IMR-90 (cell line): Measurements from ENCODE around the gene C18orf32. TPM values are rescaled to one million over a fixed set of nuclear protein-coding genes. Genes with fewer than 3 reads are reported as not detected.

Experiments used
- ATAC-seq: fragments of 200-7000 bp; cut with Tn5 transposase; 2 replicates; pipeline ENCODE4 v1.9.1; 2020; ENCODE audit warnings: low read depth, mild to moderate bottlenecking, moderate library complexity
- BruUV-seq: library from RNA; stranded (reverse); fragments of 400-500 nt; replicated peaks from 2 replicates; lab custom pipeline; 2021; lab: Mats Ljungman, UMichigan
- CTCF ChIA-PET: fragments of 300-600 bp; formaldehyde crosslinking; extraction: SDS; loops from one replicate; lab custom pipeline; 2021; ENCODE audit warnings: antibody characterized with exemption; lab: Yijun Ruan, JAX
- POLR2A ChIA-PET: fragments of 300-600 bp; sonication (Branson Sonifier 250); formaldehyde crosslinking; loops from one replicate; lab custom pipeline; 2022; ENCODE audit warnings: antibody characterized with exemption; ENCODE audit not compliant: unreplicated experiment; lab: Charles Lee
- DNase-seq: peaks from one replicate; pipeline ENCODE4 v3.0.0; 2013
- H2AFZ ChIP-seq: replicated peaks from 2 replicates; pipeline ENCODE3; 2013; ENCODE audit warnings: low read length, mild to moderate bottlenecking; ENCODE audit not compliant: poor library complexity
- H2AK5ac ChIP-seq: 2 replicates; pipeline ENCODE4 v1.6.1; 2013; ENCODE audit warnings: low read depth, low read length, inconsistent platforms
- H2AK9ac ChIP-seq: replicated peaks from 2 replicates; pipeline ENCODE3; 2013; ENCODE audit warnings: mild to moderate bottlenecking, low read depth, low read length, moderate library complexity; ENCODE audit not compliant: poor library complexity
- H2BK120ac ChIP-seq: 2 replicates; pipeline ENCODE4 v1.6.1; 2013; ENCODE audit warnings: low read depth, low read length, inconsistent platforms
- H2BK15ac ChIP-seq: 3 replicates; pipeline ENCODE4 v1.6.1; 2013; ENCODE audit warnings: low read depth, low read length, inconsistent platforms
- H2BK20ac ChIP-seq: 2 replicates; pipeline ENCODE4 v1.6.1; 2013; ENCODE audit warnings: low read depth, mild to moderate bottlenecking, inconsistent platforms, low read length, moderate library complexity
- H2BK5ac ChIP-seq: 2 replicates; pipeline ENCODE4 v1.6.1; 2013; ENCODE audit warnings: mild to moderate bottlenecking, low read depth, low read length, inconsistent platforms; ENCODE audit not compliant: poor library complexity, severe bottlenecking
- H3K14ac ChIP-seq: replicated peaks from 2 replicates; pipeline ENCODE4 v1.6.1; 2013; ENCODE audit warnings: low read depth, low read length, inconsistent platforms
- H3K18ac ChIP-seq: 2 replicates; pipeline ENCODE4 v1.6.1; 2013; ENCODE audit warnings: low read depth, low read length, control low read depth
- H3K23ac ChIP-seq: 2 replicates; pipeline ENCODE4 v1.6.1; 2013; ENCODE audit warnings: low read depth, low read length, inconsistent platforms
- H3K27ac ChIP-seq: 2 replicates; pipeline ENCODE4 v1.5.1; 2013; ENCODE audit warnings: mild to moderate bottlenecking, control low read depth, low read length; ENCODE audit not compliant: insufficient read depth
- H3K27me3 ChIP-seq: 2 replicates; pipeline ENCODE4 v1.6.1; 2013; ENCODE audit warnings: low read length; ENCODE audit not compliant: control insufficient read depth, insufficient read depth
- H3K36me3 ChIP-seq: 2 replicates; pipeline ENCODE4 v1.6.1; 2013; ENCODE audit warnings: low read length, mixed read lengths; ENCODE audit not compliant: control insufficient read depth, insufficient read depth
- H3K4ac ChIP-seq: 2 replicates; pipeline ENCODE4 v1.6.1; 2013; ENCODE audit warnings: low read depth, low read length, inconsistent platforms
- H3K4me1 ChIP-seq: 2 replicates; pipeline ENCODE4 v1.6.1; 2013; ENCODE audit warnings: low read length, mixed read lengths; ENCODE audit not compliant: control insufficient read depth, insufficient read depth
- H3K4me2 ChIP-seq: 2 replicates; pipeline ENCODE4 v1.6.1; 2013; ENCODE audit warnings: low read depth, mild to moderate bottlenecking, control low read depth, low read length, moderate library complexity
- H3K4me3 ChIP-seq: 2 replicates; pipeline ENCODE4 v1.5.1; 2013; ENCODE audit warnings: low read depth, mild to moderate bottlenecking, control low read depth, low read length, moderate library complexity; ENCODE audit not compliant: insufficient read depth
- H3K56ac ChIP-seq: 2 replicates; pipeline ENCODE4 v1.6.1; 2013; ENCODE audit warnings: low read length, inconsistent platforms; ENCODE audit not compliant: insufficient read depth; ENCODE audit errors: extremely low read depth
- H3K79me1 ChIP-seq, 2 experiments: 2 replicates each; pipeline ENCODE4 v1.6.1; 2013; ENCODE audit warnings: low read length in 2 of 2, inconsistent platforms in 1 of 2, low read depth in 1 of 2
- H3K9ac ChIP-seq: 2 replicates; pipeline ENCODE4 v1.6.1; 2013; ENCODE audit warnings: low read depth, low read length, control low read depth
- H3K9me1 ChIP-seq: 2 replicates; pipeline ENCODE4 v1.6.1; 2013; ENCODE audit warnings: low read length, inconsistent platforms; ENCODE audit not compliant: insufficient read depth
- H3K9me3 ChIP-seq: 2 replicates; pipeline ENCODE4 v1.6.1; 2013; ENCODE audit warnings: low read length; ENCODE audit not compliant: control insufficient read depth, insufficient read depth
- H4K20me1 ChIP-seq: 2 replicates; pipeline ENCODE4 v1.6.1; 2013; ENCODE audit warnings: low read length, inconsistent platforms; ENCODE audit not compliant: insufficient read depth
- H4K5ac ChIP-seq: 2 replicates; pipeline ENCODE4 v1.6.1; 2013; ENCODE audit warnings: mild to moderate bottlenecking, low read depth, low read length, control low read depth
- H4K8ac ChIP-seq, 2 experiments: 2 replicates each; pipeline ENCODE4 v1.6.1; 2013; ENCODE audit warnings: low read depth in 2 of 2, low read length in 2 of 2, control low read depth in 1 of 2, inconsistent platforms in 1 of 2
- H4K91ac ChIP-seq: 2 replicates; pipeline ENCODE4 v1.6.1; 2013; ENCODE audit warnings: low read depth, low read length, inconsistent platforms; ENCODE audit not compliant: insufficient read depth
- BHLHE40 ChIP-seq: fragments of 150-350 bp; IDR thresholded peaks from 2 replicates; pipeline ENCODE4 v1.6.1; 2016; ENCODE audit warnings: mild to moderate bottlenecking, low read depth, low read length
- CEBPB ChIP-seq: IDR thresholded peaks from 2 replicates; pipeline ENCODE4 v1.6.1; 2012; ENCODE audit warnings: low read depth, low read length, improper control_type of control experiment
- CHD1 ChIP-seq: IDR thresholded peaks from 2 replicates; pipeline ENCODE4 v1.6.1; 2012; ENCODE audit warnings: low read depth, low read length, improper control_type of control experiment
- MAFK ChIP-seq: IDR thresholded peaks from 2 replicates; pipeline ENCODE4 v1.6.1; 2012; ENCODE audit warnings: low read depth, low read length, improper control_type of control experiment
- MAZ ChIP-seq: IDR thresholded peaks from 2 replicates; pipeline ENCODE4 v1.6.1; 2012; ENCODE audit warnings: low read depth, mild to moderate bottlenecking, low read length, improper control_type of control experiment, moderate library complexity, borderline replicate concordance
- NFE2L2 ChIP-seq: fragments of 150-350 bp; IDR thresholded peaks from 2 replicates; pipeline ENCODE4 v1.6.1; 2016; ENCODE audit warnings: low read depth, mild to moderate bottlenecking, low read length
- RAD21 ChIP-seq: IDR thresholded peaks from 2 replicates; pipeline ENCODE4 v1.6.1; 2012; ENCODE audit warnings: low read length, improper control_type of control experiment
- RCOR1 ChIP-seq: IDR thresholded peaks from 2 replicates; pipeline ENCODE4 v1.6.1; 2012; ENCODE audit warnings: mild to moderate bottlenecking, low read length, improper control_type of control experiment; ENCODE audit not compliant: insufficient replicate concordance
- RFX5 ChIP-seq: IDR thresholded peaks from 2 replicates; pipeline ENCODE4 v1.8.0; 2012; ENCODE audit warnings: low read depth, mild to moderate bottlenecking, low read length, moderate library complexity
- SMC3 ChIP-seq: fragments of 150-350 bp; IDR thresholded peaks from 2 replicates; pipeline ENCODE4 v1.6.1; 2016; ENCODE audit warnings: low read depth, mild to moderate bottlenecking, antibody characterized with exemption, low read length, moderate library complexity
- WGBS, 2 experiments: methylation state at CpG; one replicate each; pipeline versions ENCODE4 v1.1.5 to v1.1.7; 2013; ENCODE audit warnings: missing lambda C conversion rate in 2 of 2; ENCODE audit not compliant: insufficient read length in 1 of 2; ENCODE audit errors: extremely low coverage in 2 of 2; 5-methylcytosine and 5-hydroxymethylcytosine counted together
- dilution Hi-C: fragments of 300-500 bp; cut with HindIII; formaldehyde crosslinking; loops from one replicate; pipeline ENCODE4 v1.14.3; 2018; ENCODE audit warnings: low sequenced_read_pairs; ENCODE audit not compliant: unreplicated experiment
- in situ Hi-C: fragments of 300-500 bp; cut with MboI; formaldehyde crosslinking; loops from 3 replicates; pipeline ENCODE4 v1.14.3; 2019; ENCODE audit warnings: low sequenced_read_pairs, inconsistent platforms, mixed read lengths
- intact Hi-C: fragments of 100-400 bp; cut with micrococcal nuclease; formaldehyde crosslinking; loops from 2 replicates; pipeline ENCODE4 v1.10.0; 2022
- polyA plus RNA-seq, 3 experiments: library from polyadenylated mRNA; depleted of rRNA; stranded (reverse); fragments of >200 nt; gene quantifications; 2 replicates each; pipeline ENCODE4 v1.2.3, GENCODE V29; 2012; ENCODE audit warnings: low replicate concordance in 1 of 3
- total RNA-seq: library from RNA; depleted of rRNA; stranded (reverse); fragments of >200 nt; gene quantifications from 2 replicates; pipeline ENCODE4 v1.2.3, GENCODE V29; 2012
- TF ChIP-seq, protein P1 (sequence below): fragments of 150-350 bp; IDR thresholded peaks from 2 replicates; pipeline ENCODE4 v1.6.1; 2017; ENCODE audit warnings: mild to moderate bottlenecking, antibody characterized with exemption, low read length, low read depth
- TF ChIP-seq, protein P2 (sequence below): fragments of 150-350 bp; IDR thresholded peaks from 2 replicates; pipeline ENCODE4 v1.6.1; 2016; ENCODE audit warnings: low read depth, mild to moderate bottlenecking, low read length, moderate library complexity, borderline replicate concordance
- TF ChIP-seq, protein P3 (sequence below): conservative IDR thresholded peaks from 2 replicates; pipeline ENCODE4 v1.5.1; 2012; ENCODE audit warnings: mild to moderate bottlenecking, low read depth, low read length, improper control_type of control experiment

Gene C18orf32
- total and polyA plus RNA-seq, 2 of the 4 experiments (the other 2 are of a cell fraction), result 3.6 to 21.4 TPM

DNA sequence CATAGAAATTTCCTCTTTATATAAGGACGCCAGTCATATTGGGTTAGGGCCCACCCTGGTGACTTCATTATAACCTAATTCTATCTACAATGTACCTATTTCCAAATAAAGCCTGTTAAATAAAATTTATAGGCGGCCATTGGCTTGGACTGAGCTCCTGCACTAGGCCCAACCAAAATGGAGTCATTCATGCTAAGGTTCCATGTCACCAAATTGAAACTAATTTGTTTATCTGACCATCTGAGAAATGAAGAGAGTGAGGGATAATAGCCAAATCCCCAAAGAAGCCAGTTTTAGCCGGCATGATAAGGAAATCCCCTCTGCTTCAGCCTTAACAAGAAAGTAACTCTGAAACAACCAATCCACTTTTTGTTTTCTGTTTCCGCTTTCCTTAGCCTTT, 19.4 kb downstream of the C18orf32 start:
- no peaks in the 10 kb centered on the region for H3K9me3 ChIP-seq
- no peak overlapping the region for H2AFZ ChIP-seq
- no peaks in the 10 kb centered on the region; the same call in 1 of the 2 replicates for H4K20me1 ChIP-seq
- no peak overlapping the region for H2AK9ac ChIP-seq
- H2BK120ac ChIP-seq, result no peak overlapping the region
- H4K5ac ChIP-seq, result no peak overlapping the region
- DNase-seq (no peak), ATAC-seq (no peak)
- intact Hi-C loops, result no loop called here
- no TSS peak for BruUV-seq
- no peak overlapping the region for H3K18ac ChIP-seq
- dilution Hi-C loops, result no loop called here
- H3K4me2 ChIP-seq, result no peak overlapping the region
- H3K56ac ChIP-seq, result no peak overlapping the region
- no peak overlapping the region for H3K27ac ChIP-seq
- no peak overlapping the region for H2BK20ac ChIP-seq
- no peak overlapping the region for H3K14ac ChIP-seq
- no peak overlapping the region for H3K9ac ChIP-seq
- H2BK5ac ChIP-seq, result no peak overlapping the region
- no peaks in the 10 kb centered on the region for H3K27me3 ChIP-seq
- no peak overlapping the region for H2AK5ac ChIP-seq
- no peak overlapping the region for H3K4ac ChIP-seq
- H3K36me3 ChIP-seq, result no peaks in the 10 kb centered on the region
- WGBS, 2 experiments, result 60% methylated on average over 1 of the region's 4 CpGs; no CpG with 5 or more reads in 1 of the 2 experiments
- no peak overlapping the region for H2BK15ac ChIP-seq
- no peaks in the 10 kb centered on the region for H3K79me1 ChIP-seq
- in situ Hi-C loops, result no loop called here
- H3K4me1 ChIP-seq, result no peaks in the 10 kb centered on the region
- H3K4me3 ChIP-seq, result no peak overlapping the region
- no peaks in the 10 kb centered on the region for H3K9me1 ChIP-seq
- ChIA-PET CTCF (no interaction called here), POLR2A (no interaction called here)
- H3K23ac ChIP-seq, result no peak overlapping the region
- H4K91ac ChIP-seq, result no peak overlapping the region
- H4K8ac ChIP-seq, result no peak overlapping the region
- no peak for TF ChIP-seq CEBPB
- no peak for TF ChIP-seq RCOR1
- no peak for TF ChIP-seq NFE2L2
- TF ChIP-seq BHLHE40, result no peak
- TF ChIP-seq CHD1, result no peak
- no peak for TF ChIP-seq RFX5
- TF ChIP-seq, protein P1, sequence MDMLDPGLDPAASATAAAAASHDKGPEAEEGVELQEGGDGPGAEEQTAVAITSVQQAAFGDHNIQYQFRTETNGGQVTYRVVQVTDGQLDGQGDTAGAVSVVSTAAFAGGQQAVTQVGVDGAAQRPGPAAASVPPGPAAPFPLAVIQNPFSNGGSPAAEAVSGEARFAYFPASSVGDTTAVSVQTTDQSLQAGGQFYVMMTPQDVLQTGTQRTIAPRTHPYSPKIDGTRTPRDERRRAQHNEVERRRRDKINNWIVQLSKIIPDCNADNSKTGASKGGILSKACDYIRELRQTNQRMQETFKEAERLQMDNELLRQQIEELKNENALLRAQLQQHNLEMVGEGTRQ, result no peak
- TF ChIP-seq, protein P2, sequence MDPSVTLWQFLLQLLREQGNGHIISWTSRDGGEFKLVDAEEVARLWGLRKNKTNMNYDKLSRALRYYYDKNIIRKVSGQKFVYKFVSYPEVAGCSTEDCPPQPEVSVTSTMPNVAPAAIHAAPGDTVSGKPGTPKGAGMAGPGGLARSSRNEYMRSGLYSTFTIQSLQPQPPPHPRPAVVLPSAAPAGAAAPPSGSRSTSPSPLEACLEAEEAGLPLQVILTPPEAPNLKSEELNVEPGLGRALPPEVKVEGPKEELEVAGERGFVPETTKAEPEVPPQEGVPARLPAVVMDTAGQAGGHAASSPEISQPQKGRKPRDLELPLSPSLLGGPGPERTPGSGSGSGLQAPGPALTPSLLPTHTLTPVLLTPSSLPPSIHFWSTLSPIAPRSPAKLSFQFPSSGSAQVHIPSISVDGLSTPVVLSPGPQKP, result no peak
- no peak for TF ChIP-seq MAZ
- TF ChIP-seq MAFK, result no peak
- TF ChIP-seq SMC3, result no peak
- TF ChIP-seq RAD21, result no peak
- TF ChIP-seq, protein P3, sequence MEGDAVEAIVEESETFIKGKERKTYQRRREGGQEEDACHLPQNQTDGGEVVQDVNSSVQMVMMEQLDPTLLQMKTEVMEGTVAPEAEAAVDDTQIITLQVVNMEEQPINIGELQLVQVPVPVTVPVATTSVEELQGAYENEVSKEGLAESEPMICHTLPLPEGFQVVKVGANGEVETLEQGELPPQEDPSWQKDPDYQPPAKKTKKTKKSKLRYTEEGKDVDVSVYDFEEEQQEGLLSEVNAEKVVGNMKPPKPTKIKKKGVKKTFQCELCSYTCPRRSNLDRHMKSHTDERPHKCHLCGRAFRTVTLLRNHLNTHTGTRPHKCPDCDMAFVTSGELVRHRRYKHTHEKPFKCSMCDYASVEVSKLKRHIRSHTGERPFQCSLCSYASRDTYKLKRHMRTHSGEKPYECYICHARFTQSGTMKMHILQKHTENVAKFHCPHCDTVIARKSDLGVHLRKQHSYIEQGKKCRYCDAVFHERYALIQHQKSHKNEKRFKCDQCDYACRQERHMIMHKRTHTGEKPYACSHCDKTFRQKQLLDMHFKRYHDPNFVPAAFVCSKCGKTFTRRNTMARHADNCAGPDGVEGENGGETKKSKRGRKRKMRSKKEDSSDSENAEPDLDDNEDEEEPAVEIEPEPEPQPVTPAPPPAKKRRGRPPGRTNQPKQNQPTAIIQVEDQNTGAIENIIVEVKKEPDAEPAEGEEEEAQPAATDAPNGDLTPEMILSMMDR, result no peak
